Measurements from ENCODE around the gene RIPOR2.

DNA sequence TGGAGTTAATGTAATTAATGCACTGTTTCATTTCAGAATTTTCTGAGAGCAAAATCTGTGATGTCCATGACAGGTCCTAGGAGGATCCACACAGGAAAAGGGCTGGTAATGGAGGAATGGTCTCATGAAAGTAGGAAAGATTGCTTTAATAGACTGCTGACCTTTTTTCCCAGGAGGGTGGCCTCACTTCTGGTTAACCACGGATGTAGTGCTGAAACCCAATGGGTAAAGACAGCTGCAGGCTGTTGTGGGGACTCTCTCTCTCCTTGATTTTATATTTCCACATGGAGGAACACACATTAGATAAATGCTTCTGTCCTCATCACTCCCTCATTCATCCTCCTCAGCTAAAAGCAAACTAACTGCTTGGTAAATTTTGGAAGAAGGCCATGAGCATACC lies 23.6 kb upstream of the RIPOR2 start:
- TF ChIP-seq POLR2A (IDR thresholded peaks at IDR 0.05; ENCODE audit: extremely low read depth, insufficient read length), result no peak
- TF ChIP-seq, protein P1, sequence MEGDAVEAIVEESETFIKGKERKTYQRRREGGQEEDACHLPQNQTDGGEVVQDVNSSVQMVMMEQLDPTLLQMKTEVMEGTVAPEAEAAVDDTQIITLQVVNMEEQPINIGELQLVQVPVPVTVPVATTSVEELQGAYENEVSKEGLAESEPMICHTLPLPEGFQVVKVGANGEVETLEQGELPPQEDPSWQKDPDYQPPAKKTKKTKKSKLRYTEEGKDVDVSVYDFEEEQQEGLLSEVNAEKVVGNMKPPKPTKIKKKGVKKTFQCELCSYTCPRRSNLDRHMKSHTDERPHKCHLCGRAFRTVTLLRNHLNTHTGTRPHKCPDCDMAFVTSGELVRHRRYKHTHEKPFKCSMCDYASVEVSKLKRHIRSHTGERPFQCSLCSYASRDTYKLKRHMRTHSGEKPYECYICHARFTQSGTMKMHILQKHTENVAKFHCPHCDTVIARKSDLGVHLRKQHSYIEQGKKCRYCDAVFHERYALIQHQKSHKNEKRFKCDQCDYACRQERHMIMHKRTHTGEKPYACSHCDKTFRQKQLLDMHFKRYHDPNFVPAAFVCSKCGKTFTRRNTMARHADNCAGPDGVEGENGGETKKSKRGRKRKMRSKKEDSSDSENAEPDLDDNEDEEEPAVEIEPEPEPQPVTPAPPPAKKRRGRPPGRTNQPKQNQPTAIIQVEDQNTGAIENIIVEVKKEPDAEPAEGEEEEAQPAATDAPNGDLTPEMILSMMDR (IDR thresholded peaks at IDR 0.05; ENCODE audit: low read depth, low read length), result no peak
